ENCODE measurements around the gene NRDC.

DNA sequence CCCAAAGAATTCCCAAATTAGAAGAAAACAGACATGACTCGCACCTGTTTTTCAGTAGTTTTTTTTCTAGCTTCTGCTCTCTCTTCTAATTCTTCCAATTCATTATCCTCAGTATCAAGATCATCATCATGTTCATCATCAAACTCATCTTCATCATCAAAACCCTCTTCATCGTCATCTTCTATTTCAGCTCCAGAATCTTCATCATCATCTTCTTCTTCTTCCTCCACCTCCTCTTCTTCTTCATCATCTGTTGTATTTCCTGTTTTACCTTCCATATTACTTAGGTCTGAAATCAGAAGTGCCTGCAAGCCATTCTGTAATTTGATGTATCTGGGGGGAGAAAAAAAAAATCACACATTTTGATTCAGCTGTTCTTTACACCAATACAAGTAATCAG is 38.3 kb downstream of the NRDC start:
- TF ChIP-seq, protein P1, sequence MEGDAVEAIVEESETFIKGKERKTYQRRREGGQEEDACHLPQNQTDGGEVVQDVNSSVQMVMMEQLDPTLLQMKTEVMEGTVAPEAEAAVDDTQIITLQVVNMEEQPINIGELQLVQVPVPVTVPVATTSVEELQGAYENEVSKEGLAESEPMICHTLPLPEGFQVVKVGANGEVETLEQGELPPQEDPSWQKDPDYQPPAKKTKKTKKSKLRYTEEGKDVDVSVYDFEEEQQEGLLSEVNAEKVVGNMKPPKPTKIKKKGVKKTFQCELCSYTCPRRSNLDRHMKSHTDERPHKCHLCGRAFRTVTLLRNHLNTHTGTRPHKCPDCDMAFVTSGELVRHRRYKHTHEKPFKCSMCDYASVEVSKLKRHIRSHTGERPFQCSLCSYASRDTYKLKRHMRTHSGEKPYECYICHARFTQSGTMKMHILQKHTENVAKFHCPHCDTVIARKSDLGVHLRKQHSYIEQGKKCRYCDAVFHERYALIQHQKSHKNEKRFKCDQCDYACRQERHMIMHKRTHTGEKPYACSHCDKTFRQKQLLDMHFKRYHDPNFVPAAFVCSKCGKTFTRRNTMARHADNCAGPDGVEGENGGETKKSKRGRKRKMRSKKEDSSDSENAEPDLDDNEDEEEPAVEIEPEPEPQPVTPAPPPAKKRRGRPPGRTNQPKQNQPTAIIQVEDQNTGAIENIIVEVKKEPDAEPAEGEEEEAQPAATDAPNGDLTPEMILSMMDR (IDR thresholded peaks at IDR 0.05) = no peak
- no peak for TF ChIP-seq POLR2A (IDR thresholded peaks at IDR 0.05)
